Activated CD8-positive, alpha-beta memory T cell treated with anti-CD3 and anti-CD28 coated beads, Interleukin-2, amount 50 U/mL, for 1 hour (primary cell): ENCODE data around the gene PTPRZ1.

Source experiments
- DNase-seq: peaks from one replicate; pipeline ENCODE4 v3.0.0-alpha.2; 2020; ENCODE audit errors: extremely low read depth

The PTPRZ1 gene

GRCh38 chr7:121872831-121873288, at the start of gene PTPRZ1:
PTPRZ1 (plus strand) TSS chr7:121873161; CDS start chr7:121873500, 339 bp downstream.
- no peak for DNase-seq

GRCh38 chr7:121824276-121824675, 48.7 kb upstream of the PTPRZ1 start:
- DNase-seq = no peak

GRCh38 chr7:121831351-121831750, 41.6 kb upstream of the PTPRZ1 start:
- DNase-seq = no peak

- DNase-seq = no peak
Measured at GRCh38 chr7:121831801-121832200, 41.2 kb upstream of the PTPRZ1 start.

GRCh38 chr7:121832347-121832746, 40.6 kb upstream of the PTPRZ1 start:
- DNase-seq = no peak

- DNase-seq = no peak
Measured at GRCh38 chr7:121833991-121834390, 39.0 kb upstream of the PTPRZ1 start.

GRCh38 chr7:121837462-121837861, 35.5 kb upstream of the PTPRZ1 start:
- DNase-seq = no peak

GRCh38 chr7:121847041-121847440, 25.9 kb upstream of the PTPRZ1 start:
- no peak for DNase-seq

GRCh38 chr7:121853307-121853706, 19.7 kb upstream of the PTPRZ1 start:
- no peak for DNase-seq

- DNase-seq = no peak
Measured at GRCh38 chr7:121860953-121861352, 12.0 kb upstream of the PTPRZ1 start.

- no peak for DNase-seq
Measured at GRCh38 chr7:121862591-121862990, 10.4 kb upstream of the PTPRZ1 start.

GRCh38 chr7:121871188-121871587, 1.8 kb upstream of the PTPRZ1 start:
- no peak for DNase-seq

- DNase-seq = no peak
Measured at GRCh38 chr7:121873289-121874194, 581 bp downstream of the PTPRZ1 start.

- DNase-seq = no peak
Measured at GRCh38 chr7:121874298-121874697, 1.3 kb downstream of the PTPRZ1 start.

GRCh38 chr7:121875203-121875602, 2.2 kb downstream of the PTPRZ1 start:
- DNase-seq = no peak

GRCh38 chr7:121876656-121877500, 3.9 kb downstream of the PTPRZ1 start:
- DNase-seq = no peak

GRCh38 chr7:121878918-121879464, 6.0 kb downstream of the PTPRZ1 start:
- no peak for DNase-seq

- no peak for DNase-seq
Measured at GRCh38 chr7:121879544-121879943, 6.6 kb downstream of the PTPRZ1 start.

- DNase-seq = no peak
Measured at GRCh38 chr7:121882731-121883130, 9.8 kb downstream of the PTPRZ1 start.

GRCh38 chr7:121885166-121885920, 12.4 kb downstream of the PTPRZ1 start:
- DNase-seq = no peak

GRCh38 chr7:121887634-121888033, 14.7 kb downstream of the PTPRZ1 start:
- no peak for DNase-seq

GRCh38 chr7:121890833-121891232, 17.9 kb downstream of the PTPRZ1 start:
- no peak for DNase-seq
